Stimulated activated CD8-positive, alpha-beta memory T cell treated with anti-CD3 and anti-CD28 coated beads, Interleukin-7, amount 100 ng/mL, for 48 hours (primary cell): Measurements from ENCODE around the gene TAF6.
"Not testable (repeated sequence)": the region's sequence is repeated elsewhere in the genome, so short reads cannot be mapped to it uniquely, and the experiment has no call there.

Source experiments
- DNase-seq, 2 donors: peaks; one replicate each; pipeline ENCODE4 v3.0.0-alpha.2; 2020; ENCODE audit warnings: low read depth in 1 of 2; ENCODE audit errors: extremely low read depth in 1 of 2

Gene TAF6

GRCh38 chr7:100152937-100153666 is 33.9 kb upstream of the TAF6 start:
- no peak for DNase-seq

DNA sequence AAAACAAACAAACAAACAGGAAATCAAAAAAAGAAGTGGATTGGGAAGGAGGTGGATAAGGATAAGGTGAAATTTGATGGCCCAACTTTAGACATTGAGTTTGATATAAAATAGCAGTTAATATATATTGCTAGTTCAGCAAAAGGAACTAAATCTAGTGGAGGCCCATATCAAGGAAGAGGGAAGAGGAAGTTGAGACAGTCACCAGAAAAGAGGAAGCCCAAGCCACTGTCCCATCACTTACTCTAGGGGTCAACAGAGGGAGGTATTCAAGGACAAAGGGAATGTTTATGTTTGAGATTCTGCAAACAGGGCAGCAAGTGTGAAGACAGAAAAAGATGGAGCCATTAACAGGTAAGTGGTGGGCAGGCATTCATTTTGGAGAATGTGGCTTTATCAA is 33.2 kb upstream of the TAF6 start:
- no peak for DNase-seq

- DNase-seq, result peak; percentile 95 to 99
Measured at GRCh38 chr7:100148559-100149328, 29.6 kb upstream of the TAF6 start, which contains the start of gene LAMTOR4. TSS of gene LAMTOR4 (plus strand) at chr7:100148918. CDS start at chr7:100148973, 55 bp downstream.

DNA sequence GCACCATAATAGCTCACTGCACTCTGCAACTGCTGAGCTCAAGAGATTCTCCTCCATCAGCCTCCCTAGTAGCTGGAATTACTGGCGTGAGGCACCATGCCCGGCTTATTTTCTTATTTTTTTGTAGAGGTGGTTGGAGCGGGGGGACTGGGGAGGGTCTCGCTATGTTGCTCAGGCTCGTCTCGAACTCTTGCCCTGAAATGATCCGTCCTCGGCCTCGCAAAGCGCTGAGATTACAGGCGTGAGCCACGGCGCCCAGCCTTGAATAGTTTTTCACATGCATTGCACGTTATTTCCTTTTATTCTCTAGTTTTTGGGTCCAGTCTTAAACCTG is 29.0 kb upstream of the TAF6 start:
- no peak for DNase-seq

GRCh38 chr7:100147278-100147677 is 28.1 kb upstream of the TAF6 start:
- DNase-seq, result no peak

- not testable (repeated sequence) for DNase-seq
Measured at GRCh38 chr7:100146350-100146749, 27.2 kb upstream of the TAF6 start.

DNA sequence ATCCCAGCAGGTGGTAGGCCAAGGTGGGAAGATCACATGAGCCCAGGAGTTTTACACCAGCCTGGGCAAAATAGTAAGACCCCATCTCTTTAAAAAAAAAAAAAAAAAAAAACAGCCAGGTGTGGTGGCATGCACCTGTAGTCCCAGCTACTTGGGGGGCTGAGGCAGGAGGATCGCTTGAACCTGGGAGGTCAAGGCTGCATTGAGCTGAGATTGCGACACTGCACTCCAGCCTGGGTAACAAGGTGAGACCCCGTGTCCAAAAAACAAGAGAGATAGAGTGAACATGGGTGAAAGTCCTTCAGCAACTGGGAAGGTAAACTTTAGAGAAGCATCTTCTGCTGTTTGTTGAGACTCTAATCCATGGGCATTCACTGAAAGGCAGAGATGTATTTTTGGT is 23.3 kb upstream of the TAF6 start:
- DNase-seq, result no peak

DNA sequence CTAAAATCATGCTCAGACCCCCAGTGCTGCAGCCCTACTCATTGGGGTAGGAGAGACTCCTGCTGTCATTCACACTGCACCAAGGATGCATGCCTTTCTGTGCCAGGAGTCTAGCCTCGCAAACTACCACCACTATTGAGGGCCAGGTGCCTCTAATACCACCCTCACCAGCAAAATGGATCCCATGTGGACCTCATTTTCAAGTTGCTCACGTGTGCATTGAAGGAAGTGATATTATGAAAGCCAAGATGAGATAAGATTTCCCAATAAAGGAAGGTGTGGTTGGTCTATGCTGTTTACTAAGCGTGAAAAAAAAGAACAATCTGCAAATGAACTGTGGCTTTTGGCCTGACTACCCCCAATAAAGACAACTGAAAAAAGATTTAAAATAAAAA is 22.4 kb upstream of the TAF6 start:
- no peak for DNase-seq

GRCh38 chr7:100137851-100138760 is 18.9 kb upstream of the TAF6 start:
- DNase-seq, result no peak

DNA sequence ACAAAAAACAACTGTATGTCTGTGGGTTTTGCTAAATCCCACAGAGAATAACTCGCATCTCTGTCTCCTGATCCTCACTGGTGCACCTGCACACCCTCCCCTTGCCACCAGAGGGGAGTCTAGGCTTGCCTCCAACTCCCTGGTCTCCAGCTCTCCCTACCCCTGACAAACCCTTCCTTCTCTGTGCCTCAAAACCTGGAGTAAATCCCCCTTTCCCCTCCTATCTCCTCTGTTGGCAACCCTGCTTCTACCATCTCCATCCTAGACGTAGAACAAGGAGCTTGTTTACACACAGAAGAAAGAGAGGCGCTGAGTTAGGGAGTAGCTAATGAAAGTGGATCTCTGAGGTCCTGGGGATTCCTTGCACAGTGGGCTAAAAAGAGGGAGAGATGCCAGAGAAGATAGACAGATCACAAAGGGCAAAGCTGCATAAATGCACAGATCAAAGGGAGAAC is 13.6 kb upstream of the TAF6 start:
- DNase-seq, result no peak

- DNase-seq, result no peak
Measured at GRCh38 chr7:100132126-100132525, 13.0 kb upstream of the TAF6 start.

DNA sequence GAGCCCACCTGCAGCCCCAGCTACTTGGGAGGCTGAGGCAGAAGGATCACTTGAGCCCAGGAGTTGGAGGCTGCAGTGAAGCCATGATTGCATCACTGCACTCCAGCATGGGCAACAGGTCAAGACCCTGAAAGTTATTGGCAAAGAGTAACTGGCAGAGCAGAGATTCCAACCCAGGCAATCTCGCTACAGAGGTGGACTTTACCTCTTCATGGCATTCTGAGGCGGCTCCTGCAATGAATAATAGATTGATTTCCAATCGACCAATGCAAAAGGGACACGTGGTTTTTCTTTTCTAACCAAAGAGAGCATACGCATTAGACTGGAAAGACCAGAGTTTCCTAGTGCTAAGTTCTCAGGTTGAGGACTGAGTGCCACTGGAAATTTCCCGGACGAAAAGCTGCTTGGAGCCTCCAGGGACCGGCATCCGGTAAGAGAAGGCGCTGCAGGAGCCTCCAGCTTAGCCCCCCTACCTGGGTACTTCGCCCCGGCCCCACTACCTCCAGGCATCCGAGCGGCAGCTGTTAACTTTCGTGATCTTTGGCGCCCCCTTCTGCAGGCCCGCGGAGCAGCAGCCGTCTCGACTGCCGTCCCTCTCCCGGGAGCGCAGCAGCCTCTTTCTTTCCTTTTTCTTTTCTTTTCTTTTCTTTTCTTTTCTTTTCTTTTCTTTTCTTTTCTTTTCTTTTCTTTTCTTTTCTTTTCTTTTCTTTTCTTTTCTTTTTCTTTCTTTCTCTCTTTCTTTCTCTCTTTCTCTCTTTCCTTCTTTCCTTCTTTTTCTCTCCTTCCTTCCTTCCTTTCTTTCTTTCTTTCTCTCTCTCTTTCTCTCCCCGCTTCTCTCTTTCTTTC is 11.7 kb upstream of the TAF6 start:
- DNase-seq, result peak; percentile 50 to 64

GRCh38 chr7:100130220-100130607 is 11.1 kb upstream of the TAF6 start:
- DNase-seq, result not testable (repeated sequence)

DNA sequence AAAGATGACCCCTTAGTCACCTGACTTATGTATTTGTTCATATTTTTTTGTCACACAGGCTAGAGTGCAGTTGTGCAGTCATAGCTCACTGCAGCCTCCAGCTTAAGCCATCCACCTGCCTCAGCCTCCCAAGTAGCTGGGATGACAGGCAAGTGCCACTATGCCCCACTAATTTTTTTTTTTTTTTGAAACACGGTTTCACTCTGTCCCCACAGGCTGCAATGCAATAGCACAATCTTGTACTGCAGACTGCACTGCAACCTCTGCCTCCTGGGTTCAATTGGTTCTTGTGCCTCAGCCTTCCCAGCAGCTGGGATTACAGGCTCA is 9.4 kb upstream of the TAF6 start:
- DNase-seq, result no peak

DNA sequence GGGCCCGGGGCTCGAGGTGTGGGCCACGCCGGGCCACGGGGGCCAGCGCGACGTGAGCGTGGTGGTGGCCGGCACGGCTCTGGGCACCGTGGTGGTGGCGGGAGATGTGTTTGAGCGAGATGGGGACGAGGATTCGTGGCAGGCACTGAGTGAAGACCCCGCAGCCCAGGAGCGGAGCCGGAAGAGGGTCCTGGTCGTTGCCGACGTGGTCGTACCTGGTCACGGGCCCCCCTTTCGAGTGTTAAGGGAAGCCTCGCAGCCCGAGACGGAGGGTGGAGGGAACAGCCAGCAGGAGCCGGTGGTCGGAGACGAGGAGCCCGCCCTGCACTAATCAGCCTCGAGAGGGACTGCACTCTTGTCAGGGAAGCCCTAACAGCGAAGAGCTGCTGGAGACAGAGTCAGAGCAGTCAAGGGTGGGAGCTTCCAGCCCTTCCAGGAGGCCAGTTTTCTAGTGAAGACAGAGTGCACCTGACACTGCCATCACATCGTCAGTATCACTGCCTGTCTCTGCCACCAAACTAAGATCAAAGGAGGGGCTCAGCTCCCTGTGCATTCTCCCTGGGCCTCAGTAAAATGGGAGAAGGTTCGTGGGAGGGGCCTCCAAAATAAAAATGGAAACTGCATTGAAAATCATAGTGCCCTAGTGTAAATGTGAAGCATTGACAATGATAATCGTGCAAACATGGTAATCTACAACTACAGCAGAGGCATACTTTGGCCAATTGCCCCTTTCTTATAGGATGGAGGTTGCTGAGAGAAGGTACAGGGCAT is 8.9 kb upstream of the TAF6 start:
- no peak for DNase-seq

- peak; percentile 76 to 80 for DNase-seq
Measured at GRCh38 chr7:100126931-100127865, 8.0 kb upstream of the TAF6 start, which contains the start of gene MBLAC1. TSS of gene MBLAC1 (plus strand) at chr7:100126967. CDS start at chr7:100127396, 429 bp downstream.

GRCh38 chr7:100126239-100126930 is 7.2 kb upstream of the TAF6 start:
- no peak for DNase-seq
